PC-9 (cell line): ENCODE measurements around the gene RBM38.

Source experiments
- EZH2 ChIP-seq: fragments of 200-600 bp; sonication (generic); IDR thresholded peaks from 2 replicates; pipeline ENCODE4 v1.8.0; 2017; ENCODE audit warnings: antibody characterized with exemption, low read depth
- TF ChIP-seq, protein P1 (sequence below): fragments of 200-600 bp; sonication (generic); conservative IDR thresholded peaks from 2 replicates; pipeline ENCODE4 v1.6.1; 2017; ENCODE audit warnings: mixed run types, antibody characterized with exemption, mild to moderate bottlenecking, moderate library complexity

DNA sequence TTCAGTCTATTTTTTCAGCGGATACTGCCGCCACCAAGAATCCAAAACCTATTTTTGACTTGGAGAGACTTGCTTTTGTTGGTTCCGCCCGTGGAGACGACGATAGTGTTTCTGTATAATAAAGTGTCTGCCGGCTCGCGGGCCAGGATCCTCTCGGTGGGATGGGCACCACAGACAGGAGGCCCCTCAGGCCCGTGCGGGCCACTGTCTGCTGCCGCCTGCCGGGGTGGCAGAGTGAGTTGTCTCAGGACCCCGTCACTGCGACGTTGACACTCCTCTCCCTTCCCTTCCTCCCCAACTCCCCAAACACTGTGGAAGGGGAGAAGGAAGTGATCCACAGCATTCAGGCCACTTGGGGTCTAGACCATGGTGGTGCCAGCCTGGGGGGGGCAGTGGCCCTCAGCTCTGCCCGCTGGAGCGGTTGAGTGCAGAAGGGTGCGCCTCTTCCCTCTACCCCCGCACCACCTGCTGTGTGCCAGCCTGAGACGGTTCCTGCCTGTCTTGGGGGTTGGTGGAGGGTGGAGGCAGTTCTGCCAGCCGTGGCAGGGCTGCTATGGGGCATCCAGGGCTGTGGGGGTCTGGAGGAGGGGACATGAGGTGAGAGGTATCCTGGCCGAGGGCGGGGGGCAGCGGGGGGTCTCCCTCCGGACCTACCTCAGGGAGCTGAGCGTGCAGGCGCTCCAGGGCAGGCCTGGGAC lies 17.5 kb downstream of the RBM38 start:
- TF ChIP-seq, protein P1, sequence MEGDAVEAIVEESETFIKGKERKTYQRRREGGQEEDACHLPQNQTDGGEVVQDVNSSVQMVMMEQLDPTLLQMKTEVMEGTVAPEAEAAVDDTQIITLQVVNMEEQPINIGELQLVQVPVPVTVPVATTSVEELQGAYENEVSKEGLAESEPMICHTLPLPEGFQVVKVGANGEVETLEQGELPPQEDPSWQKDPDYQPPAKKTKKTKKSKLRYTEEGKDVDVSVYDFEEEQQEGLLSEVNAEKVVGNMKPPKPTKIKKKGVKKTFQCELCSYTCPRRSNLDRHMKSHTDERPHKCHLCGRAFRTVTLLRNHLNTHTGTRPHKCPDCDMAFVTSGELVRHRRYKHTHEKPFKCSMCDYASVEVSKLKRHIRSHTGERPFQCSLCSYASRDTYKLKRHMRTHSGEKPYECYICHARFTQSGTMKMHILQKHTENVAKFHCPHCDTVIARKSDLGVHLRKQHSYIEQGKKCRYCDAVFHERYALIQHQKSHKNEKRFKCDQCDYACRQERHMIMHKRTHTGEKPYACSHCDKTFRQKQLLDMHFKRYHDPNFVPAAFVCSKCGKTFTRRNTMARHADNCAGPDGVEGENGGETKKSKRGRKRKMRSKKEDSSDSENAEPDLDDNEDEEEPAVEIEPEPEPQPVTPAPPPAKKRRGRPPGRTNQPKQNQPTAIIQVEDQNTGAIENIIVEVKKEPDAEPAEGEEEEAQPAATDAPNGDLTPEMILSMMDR, result no peak
- TF ChIP-seq EZH2, result no peak
